Neuron (in vitro differentiated cells): ENCODE results near the gene STMN3.
"Not testable (repeated sequence)": the region's sequence is repeated elsewhere in the genome, so short reads cannot be mapped to it uniquely, and the experiment has no call there.

Experiments used
- H2AFZ ChIP-seq: one replicate; pipeline ENCODE4 v1.6.1; 2013; ENCODE audit warnings: low read depth, mild to moderate bottlenecking, inconsistent platforms, low read length, moderate library complexity
- H3K27me3 ChIP-seq: one replicate; pipeline ENCODE4 v1.6.1; 2013; ENCODE audit warnings: low read length; ENCODE audit not compliant: insufficient read depth
- H3K36me3 ChIP-seq: one replicate; pipeline ENCODE4 v1.6.1; 2013; ENCODE audit warnings: low read length; ENCODE audit not compliant: insufficient read depth
- H3K4me1 ChIP-seq: one replicate; pipeline ENCODE4 v1.6.1; 2013; ENCODE audit warnings: low read length; ENCODE audit not compliant: insufficient read depth
- H3K4me3 ChIP-seq: 2 replicates; pipeline ENCODE4 v1.5.1; 2013; ENCODE audit warnings: mild to moderate bottlenecking, low read length, moderate library complexity
- H3K9me3 ChIP-seq: one replicate; pipeline ENCODE4 v1.6.1; 2013; ENCODE audit warnings: low read length

STMN3 gene

DNA sequence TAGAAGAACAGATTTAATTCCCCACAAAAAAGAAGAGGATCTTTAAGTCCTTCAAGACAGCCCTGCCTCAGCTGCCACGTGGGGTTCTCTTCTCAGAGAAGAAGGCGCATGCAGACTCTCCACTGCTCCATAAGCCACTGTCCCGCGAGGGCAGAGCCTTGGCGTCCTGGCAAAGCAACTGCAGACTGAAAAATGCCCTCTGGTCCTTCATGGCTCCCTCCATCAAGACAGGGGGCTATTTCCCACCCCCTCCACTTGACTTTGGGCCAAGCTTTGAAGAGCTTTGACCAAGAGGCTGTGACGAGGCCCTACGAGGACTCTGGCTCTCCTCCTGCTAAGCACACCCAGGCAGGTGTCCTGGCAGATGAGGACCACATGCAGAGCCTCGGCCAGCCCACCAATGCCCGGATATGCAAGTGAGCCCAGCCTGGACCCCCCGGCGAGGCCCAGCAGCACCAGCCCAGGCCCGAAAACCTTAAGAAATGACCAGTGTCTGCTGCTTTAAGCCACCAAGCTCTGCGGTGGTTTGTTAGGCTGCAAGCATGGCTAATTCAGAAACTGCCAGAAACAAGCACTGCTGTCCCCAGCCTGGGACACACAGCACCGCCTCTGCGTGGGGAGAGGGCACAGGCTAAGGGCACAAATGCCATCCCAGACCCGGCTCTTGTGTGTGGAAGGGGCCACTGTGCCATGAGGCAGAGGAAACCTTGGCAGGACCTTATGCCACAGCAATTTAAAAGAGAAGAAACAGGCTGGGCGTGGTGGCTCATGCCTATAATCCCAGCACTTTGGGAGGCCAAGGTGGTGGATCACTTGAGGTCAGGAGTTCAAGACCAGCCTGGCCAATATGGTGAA is 42.4 kb downstream of the STMN3 start:
- no peak overlapping the region for H2AFZ ChIP-seq
- no peaks in the 10 kb centered on the region for H3K27me3 ChIP-seq
- peaks cover 30% of the 10 kb centered on the region for H3K36me3 ChIP-seq
- H3K4me3 ChIP-seq, result no peak overlapping the region
- peaks cover 8% of the 10 kb centered on the region for H3K9me3 ChIP-seq
- H3K4me1 ChIP-seq, result no peaks in the 10 kb centered on the region

- Histone ChIP-seq H3K27me3 (no peaks in the 10 kb centered on the region), H3K36me3 (peaks cover 23% of the 10 kb centered on the region), H2AFZ (no peak overlapping the region), H3K4me1 (no peaks in the 10 kb centered on the region), H3K4me3 (no peak overlapping the region), H3K9me3 (no peaks in the 10 kb centered on the region)
These were observed 46.5 kb downstream of the STMN3 start for GRCh38 chr20:63606686-63607085.

DNA sequence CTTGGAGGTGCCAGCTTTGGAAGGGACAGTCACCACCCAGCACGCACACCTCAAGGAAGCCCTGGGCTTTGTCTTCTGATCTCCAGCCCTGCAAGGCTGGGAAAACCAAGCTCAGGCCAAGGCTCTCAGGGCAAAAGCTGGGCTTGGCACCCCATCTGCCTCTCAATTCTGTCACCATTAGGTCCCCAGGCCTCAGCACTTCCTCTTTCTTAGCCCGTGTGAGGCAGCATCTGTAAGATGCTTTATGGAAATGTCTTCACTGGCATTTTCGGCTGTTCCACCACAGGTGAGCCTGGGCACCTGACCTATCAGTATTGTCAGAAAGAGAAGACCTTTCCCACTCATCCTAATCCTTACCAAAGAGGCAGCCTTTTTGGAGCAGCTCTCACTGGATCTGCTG is 50.9 kb downstream of the STMN3 start:
- no peaks in the 10 kb centered on the region for H3K4me1 ChIP-seq
- H3K4me3 ChIP-seq, result no peak overlapping the region
- no peaks in the 10 kb centered on the region for H3K27me3 ChIP-seq
- H3K9me3 ChIP-seq, result no peaks in the 10 kb centered on the region
- peaks cover 47% of the 10 kb centered on the region for H3K36me3 ChIP-seq
- no peak overlapping the region for H2AFZ ChIP-seq

GRCh38 chr20:63601679-63602078 is 51.5 kb downstream of the STMN3 start:
- H3K4me3 ChIP-seq, H2AFZ ChIP-seq, H3K9me3 ChIP-seq, H3K27me3 ChIP-seq, H3K4me1 ChIP-seq: not testable (repeated sequence)
- H3K36me3 ChIP-seq, result peaks cover 47% of the 10 kb centered on the region

DNA sequence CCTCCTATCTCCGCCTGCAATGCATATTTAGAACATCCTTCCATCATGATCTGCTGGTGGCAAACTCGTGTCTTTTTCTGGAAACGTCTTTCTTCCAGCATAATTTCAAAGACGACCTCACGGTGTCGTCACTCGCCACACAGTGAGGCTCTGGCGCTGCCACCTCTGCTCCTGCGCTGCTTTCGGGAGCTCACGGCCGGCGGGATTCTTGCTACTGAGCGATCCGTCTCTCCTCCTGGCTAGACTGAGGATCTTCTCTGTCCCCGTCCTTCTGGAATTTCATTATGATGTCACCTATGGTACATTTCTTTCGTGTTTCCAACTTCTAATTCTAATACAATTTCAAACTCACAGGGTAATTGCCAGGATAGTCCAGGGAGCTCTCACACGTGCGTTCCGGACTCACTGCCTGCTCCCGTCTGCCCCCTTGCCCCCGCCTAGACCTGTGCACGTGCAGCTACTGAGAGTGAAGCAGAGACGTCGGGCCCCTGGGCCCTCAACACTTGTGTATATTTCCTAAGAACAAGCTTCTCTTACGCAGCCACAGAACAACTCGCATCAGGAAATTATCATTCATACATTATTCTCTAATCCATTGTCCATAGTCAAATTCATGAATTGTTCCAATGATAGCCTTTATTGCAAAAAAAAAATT is 53.7 kb downstream of the STMN3 start:
- Histone ChIP-seq H2AFZ (no peak overlapping the region), H3K9me3 (no peaks in the 10 kb centered on the region), H3K4me3 (no peak overlapping the region), H3K36me3 (peaks cover 58% of the 10 kb centered on the region), H3K27me3 (no peaks in the 10 kb centered on the region), H3K4me1 (no peaks in the 10 kb centered on the region)

GRCh38 chr20:63598479-63599395 is 54.5 kb downstream of the STMN3 start:
- Histone ChIP-seq H2AFZ (no peak overlapping the region), H3K4me3 (no peak overlapping the region), H3K36me3 (peaks cover 57% of the 10 kb centered on the region), H3K27me3 (no peaks in the 10 kb centered on the region), H3K9me3 (no peaks in the 10 kb centered on the region), H3K4me1 (no peaks in the 10 kb centered on the region)

DNA sequence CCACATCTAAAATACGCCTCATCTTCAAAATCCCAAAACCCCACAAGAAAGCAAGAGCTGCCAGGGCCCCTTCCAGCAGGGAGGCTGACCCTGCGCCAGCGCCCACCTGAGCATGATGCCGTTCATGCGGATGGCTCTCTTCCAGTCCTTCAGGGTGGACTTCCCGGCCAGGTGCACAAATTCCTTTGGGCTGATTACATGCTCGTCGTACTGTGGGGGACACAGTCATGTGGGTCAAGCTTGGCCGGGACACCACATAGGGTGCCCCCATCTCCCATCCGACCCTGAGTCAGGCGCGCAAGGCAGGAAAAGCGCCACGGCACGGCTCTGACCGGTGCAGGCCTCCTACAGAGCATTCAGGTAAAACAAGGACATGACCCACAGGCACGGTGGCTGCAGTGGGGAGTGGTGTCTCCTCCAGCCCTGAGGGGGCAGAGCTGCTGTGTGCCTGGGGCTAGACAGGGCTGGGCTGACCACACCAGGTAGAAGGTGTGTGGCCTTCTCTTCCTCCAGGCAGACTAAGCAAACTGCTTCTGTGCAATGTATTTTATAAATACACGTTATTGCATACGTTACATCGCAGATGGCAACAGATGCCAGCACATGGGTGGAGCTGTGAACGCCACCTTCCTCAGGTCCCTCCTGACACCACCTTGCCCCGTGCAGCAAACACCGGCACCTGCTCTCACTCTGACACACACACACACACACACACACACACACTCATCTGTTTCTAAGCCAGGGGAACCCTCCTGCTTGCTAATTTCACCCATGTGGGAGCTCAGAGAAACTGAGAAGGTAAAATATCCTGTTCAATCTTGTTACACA is 55.4 kb downstream of the STMN3 start:
- Histone ChIP-seq H3K36me3 (peaks cover 59% of the 10 kb centered on the region), H3K4me3 (no peak overlapping the region), H2AFZ (no peak overlapping the region), H3K9me3 (no peaks in the 10 kb centered on the region), H3K4me1 (no peaks in the 10 kb centered on the region), H3K27me3 (no peaks in the 10 kb centered on the region)

DNA sequence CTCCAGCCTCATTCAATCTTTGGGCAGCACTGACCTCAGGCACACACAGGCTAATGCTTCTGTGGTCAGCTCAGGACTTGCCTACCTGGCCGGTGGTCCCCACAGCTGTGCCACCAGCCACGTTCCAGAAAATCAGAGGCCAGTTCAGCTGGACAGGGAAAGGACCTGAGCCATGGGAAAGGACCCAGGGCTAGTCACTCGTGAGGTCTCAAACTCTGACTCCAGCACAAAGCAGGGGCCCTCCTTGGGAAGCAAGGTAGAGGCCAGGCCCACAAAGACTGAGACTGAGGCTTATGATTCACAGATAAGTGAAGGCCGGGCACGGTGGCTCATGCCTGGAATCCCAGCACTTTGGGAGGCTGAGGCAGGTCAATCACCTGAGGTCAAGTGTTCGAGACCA is 56.8 kb downstream of the STMN3 start:
- Histone ChIP-seq H3K4me3 (no peak overlapping the region), H3K36me3 (peaks cover 61% of the 10 kb centered on the region), H2AFZ (no peak overlapping the region), H3K27me3 (no peaks in the 10 kb centered on the region), H3K9me3 (no peaks in the 10 kb centered on the region), H3K4me1 (no peaks in the 10 kb centered on the region)

DNA sequence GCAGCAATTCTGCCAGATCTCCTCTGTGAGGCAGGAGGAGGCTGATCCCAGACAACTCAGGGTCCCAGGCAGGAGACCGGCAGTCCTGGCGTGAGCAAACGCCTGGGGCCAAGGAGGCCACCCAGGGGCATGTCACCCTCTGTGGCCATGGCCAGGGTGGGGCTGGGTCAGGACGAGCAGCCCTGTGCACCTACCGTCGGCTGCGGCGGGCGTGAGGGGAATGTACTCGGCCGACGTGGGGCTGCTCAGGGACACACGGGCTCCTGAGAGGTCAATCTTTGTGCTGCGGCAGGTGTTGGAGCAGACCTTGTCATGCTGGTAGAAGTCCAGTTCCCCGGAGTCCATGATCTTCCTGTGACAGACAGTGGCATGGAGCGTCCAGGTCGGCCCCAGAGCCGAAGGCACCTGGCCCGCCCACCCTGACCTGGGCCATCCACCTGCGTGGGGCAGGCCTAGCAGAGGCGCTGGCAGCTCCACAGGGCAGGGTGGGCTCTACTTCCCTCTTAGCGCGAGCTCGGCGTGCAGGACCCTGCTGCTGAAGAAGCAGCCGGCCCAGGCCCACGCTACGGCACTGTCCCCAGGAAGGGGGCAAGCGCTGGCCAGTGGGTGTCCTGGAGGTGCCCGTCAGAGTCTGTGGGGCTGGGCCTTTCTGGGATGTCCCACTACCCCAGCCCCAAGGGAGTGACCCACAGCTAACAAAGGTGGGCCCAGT is 57.7 kb downstream of the STMN3 start:
- H2AFZ ChIP-seq, result no peak overlapping the region
- no peaks in the 10 kb centered on the region for H3K27me3 ChIP-seq
- peaks cover 53% of the 10 kb centered on the region for H3K36me3 ChIP-seq
- H3K9me3 ChIP-seq, result no peaks in the 10 kb centered on the region
- H3K4me3 ChIP-seq, result no peak overlapping the region
- H3K4me1 ChIP-seq, result no peaks in the 10 kb centered on the region

- Histone ChIP-seq H3K9me3 (no peaks in the 10 kb centered on the region), H3K4me3 (no peak overlapping the region), H3K36me3 (peaks cover 60% of the 10 kb centered on the region), H3K4me1 (no peaks in the 10 kb centered on the region), H2AFZ (no peak overlapping the region), H3K27me3 (no peaks in the 10 kb centered on the region)
These were observed 59.1 kb downstream of the STMN3 start for GRCh38 chr20:63594043-63594561.

- H3K36me3 ChIP-seq, result peaks cover 50% of the 10 kb centered on the region
- no peaks in the 10 kb centered on the region for H3K9me3 ChIP-seq
- H2AFZ ChIP-seq, result no peak overlapping the region
- no peak overlapping the region for H3K4me3 ChIP-seq
- no peaks in the 10 kb centered on the region for H3K27me3 ChIP-seq
- peaks cover 4% of the 10 kb centered on the region for H3K4me1 ChIP-seq
These were observed 60.6 kb downstream of the STMN3 start for GRCh38 chr20:63592661-63593060.
